ENCODE results near the gene PAQR5. TPM values are rescaled to one million over a fixed set of nuclear protein-coding genes. Genes with fewer than 3 reads are reported as not detected.

Gene PAQR5
- total and polyA plus RNA-seq, 3 donors from 2014 or later = 0.25 to 4.5 (median 0.31) TPM

- TF ChIP-seq CTCF (IDR thresholded peaks at IDR 0.05) (no peak), POLR2A (IDR thresholded peaks at IDR 0.05) (no peak)
- no peaks in the 10 kb centered on the region for H3K27me3 ChIP-seq
- intact Hi-C loops (cut with DNase I; ENCODE audit: low total_unique reads) = no loop called here
- DNase-seq = no peak
- H3K9me3 ChIP-seq = no peaks in the 10 kb centered on the region
- H3K4me3 ChIP-seq = no peak overlapping the region
- 81 to 82% methylated on average over 4 of the region's 4 CpGs for WGBS, 2 donors
- H3K4me1 ChIP-seq = peaks cover 3% of the 10 kb centered on the region
- no peaks in the 10 kb centered on the region for H3K36me3 ChIP-seq (ENCODE audit: low read depth, missing control alignments)
- H3K27ac ChIP-seq = no peak overlapping the region
Measured at GRCh38 chr15:69358850-69359249, 60.1 kb downstream of the PAQR5 start.

GRCh38 chr15:69359722-69360121 lies 61.0 kb downstream of the PAQR5 start:
- Histone ChIP-seq H3K4me1 (peaks cover 3% of the 10 kb centered on the region), H3K36me3 (ENCODE audit: low read depth, missing control alignments) (no peaks in the 10 kb centered on the region), H3K27me3 (no peaks in the 10 kb centered on the region), H3K27ac (no peak overlapping the region), H3K4me3 (no peak overlapping the region), H3K9me3 (no peaks in the 10 kb centered on the region)
- WGBS, 2 donors = 94 to 95% methylated on average over 3 of the region's 3 CpGs
- no peak for DNase-seq
- intact Hi-C loops (cut with DNase I; ENCODE audit: low total_unique reads) = no loop called here
- TF ChIP-seq CTCF (IDR thresholded peaks at IDR 0.05) (no peak), POLR2A (IDR thresholded peaks at IDR 0.05) (no peak)

- peaks cover 3% of the 10 kb centered on the region for H3K4me1 ChIP-seq
- intact Hi-C loops (cut with DNase I; ENCODE audit: low total_unique reads) = no loop called here
- no peaks in the 10 kb centered on the region for H3K27me3 ChIP-seq
- no peak for TF ChIP-seq CTCF (IDR thresholded peaks at IDR 0.05)
- no peak for TF ChIP-seq POLR2A (IDR thresholded peaks at IDR 0.05)
- no peak overlapping the region for H3K27ac ChIP-seq
- no peaks in the 10 kb centered on the region for H3K9me3 ChIP-seq
- H3K36me3 ChIP-seq (ENCODE audit: low read depth, missing control alignments) = no peaks in the 10 kb centered on the region
- 0% methylated on average over 1 of the region's 1 CpG for WGBS, 2 donors
- no peak for DNase-seq
- no peak overlapping the region for H3K4me3 ChIP-seq
Measured at GRCh38 chr15:69360642-69361041, 61.9 kb downstream of the PAQR5 start.

GRCh38 chr15:69367236-69367635 lies 68.5 kb downstream of the PAQR5 start:
- Histone ChIP-seq H3K27ac (no peak overlapping the region), H3K4me3 (no peak overlapping the region), H3K4me1 (no peaks in the 10 kb centered on the region), H3K27me3 (no peaks in the 10 kb centered on the region), H3K36me3 (ENCODE audit: low read depth, missing control alignments) (no peaks in the 10 kb centered on the region), H3K9me3 (no peaks in the 10 kb centered on the region)
- WGBS, 2 donors = 70 to 78% methylated on average over 3 of the region's 3 CpGs
- TF ChIP-seq CTCF (IDR thresholded peaks at IDR 0.05) (no peak), POLR2A (IDR thresholded peaks at IDR 0.05) (no peak)
- no peak for DNase-seq
- intact Hi-C loops (cut with DNase I; ENCODE audit: low total_unique reads) = no loop called here

- intact Hi-C loops (cut with DNase I; ENCODE audit: low total_unique reads) = no loop called here
- Histone ChIP-seq H3K27ac (no peak overlapping the region), H3K4me3 (no peak overlapping the region), H3K9me3 (no peaks in the 10 kb centered on the region), H3K4me1 (no peaks in the 10 kb centered on the region), H3K27me3 (no peaks in the 10 kb centered on the region), H3K36me3 (ENCODE audit: low read depth, missing control alignments) (no peaks in the 10 kb centered on the region)
- WGBS, 2 donors = 70 to 72% methylated on average over 2 of the region's 2 CpGs
- TF ChIP-seq POLR2A (IDR thresholded peaks at IDR 0.05) (no peak), CTCF (IDR thresholded peaks at IDR 0.05) (no peak)
- DNase-seq = no peak
Measured at GRCh38 chr15:69369631-69370030, 70.9 kb downstream of the PAQR5 start.

Data from testis (tissue), 3 donors.